Raji (cell line): Measurements from ENCODE around the gene APBA1.

ENCODE experiments used
- POLR2A ChIP-seq: IDR thresholded peaks from 2 replicates; pipeline ENCODE4 v1.6.1; 2011; ENCODE audit warnings: low read depth, low read length, control low read depth; ENCODE audit not compliant: insufficient read depth

APBA1 gene

GRCh38 chr9:69388596-69388995 is 283.6 kb downstream of the APBA1 start:
- TF ChIP-seq POLR2A, result no peak

GRCh38 chr9:69386651-69387050 is 285.5 kb downstream of the APBA1 start:
- TF ChIP-seq POLR2A, result no peak

GRCh38 chr9:69385581-69386033 is 286.6 kb downstream of the APBA1 start:
- TF ChIP-seq POLR2A, result no peak

- TF ChIP-seq POLR2A, result no peak
These were observed 290.0 kb downstream of the APBA1 start for GRCh38 chr9:69382135-69382534.

DNA sequence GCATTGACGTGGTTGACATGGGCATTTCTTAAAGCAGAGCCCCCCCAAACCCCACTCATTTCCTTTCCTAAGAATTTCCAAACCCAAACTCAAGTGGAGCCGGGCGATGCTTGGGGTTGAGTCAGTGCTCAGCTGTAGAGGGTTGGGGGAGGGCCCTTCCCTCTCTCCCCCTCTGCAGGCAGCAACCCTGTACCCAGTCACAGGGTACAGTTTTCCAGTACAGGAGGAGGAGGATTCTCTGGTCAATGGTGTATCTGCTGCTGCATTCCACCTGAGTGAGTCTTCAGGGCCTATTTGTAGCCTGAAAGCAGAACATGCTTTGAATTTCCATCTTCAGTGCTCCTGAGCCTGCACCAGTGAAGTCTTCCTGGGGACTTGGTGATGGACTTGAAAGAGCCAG is 291.4 kb downstream of the APBA1 start:
- no peak for TF ChIP-seq POLR2A

DNA sequence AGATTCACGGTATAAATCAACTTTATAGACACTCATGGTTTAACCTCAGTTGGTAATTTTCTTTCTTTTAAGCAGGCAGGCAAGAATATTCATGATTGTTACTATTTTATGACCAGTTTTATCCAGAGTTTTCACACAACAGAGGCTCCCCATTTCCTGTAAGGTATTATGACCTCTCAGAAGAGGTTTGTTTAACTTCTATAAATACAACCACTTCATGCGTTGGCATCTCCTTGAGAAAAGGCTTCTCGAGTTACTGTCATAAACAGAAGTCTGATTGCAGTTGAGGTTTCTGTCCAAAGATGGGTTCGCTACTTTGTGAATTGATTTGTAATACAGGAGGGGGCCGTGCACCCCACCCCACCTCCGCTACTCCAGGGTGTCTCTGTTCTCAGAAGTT is 291.9 kb downstream of the APBA1 start:
- no peak for TF ChIP-seq POLR2A

- no peak for TF ChIP-seq POLR2A
These were observed 292.7 kb downstream of the APBA1 start for GRCh38 chr9:69379270-69379982.

GRCh38 chr9:69377981-69378380 is 294.2 kb downstream of the APBA1 start:
- no peak for TF ChIP-seq POLR2A
